Gastroesophageal sphincter (tissue), 4 donors: Measurements from ENCODE around the gene TACC3. TPM values are rescaled to one million over a fixed set of nuclear protein-coding genes. Genes with fewer than 3 reads are reported as not detected.

ENCODE experiments used
- ATAC-seq: fragments of 150-250 bp; one replicate; pipeline ENCODE4 v1.9.1; 2016; ENCODE audit warnings: mild to moderate bottlenecking, moderate library complexity
- H3K27ac ChIP-seq, 4 donors: fragments of 200-600 bp; sonication (generic) in 3 of 4; 1 replicate in 3 of 4; 2 replicates in 1 of 4; pipeline ENCODE4 v1.5.1; 2016 to 2019
- H3K27me3 ChIP-seq: fragments of 200-600 bp; sonication (generic); one replicate; pipeline ENCODE4 v1.5.1; 2019
- H3K36me3 ChIP-seq, 2 donors: fragments of 200-600 bp; sonication (generic); one replicate each; pipeline ENCODE4 v1.5.1; 2019; ENCODE audit warnings: control low read depth in 1 of 2
- H3K4me1 ChIP-seq, 3 donors: fragments of 200-600 bp; sonication (generic); 1 replicate in 2 of 3; 2 replicates in 1 of 3; pipeline ENCODE4 v1.5.1; 2016 to 2019; ENCODE audit warnings: control low read depth in 2 of 3
- H3K4me3 ChIP-seq, 2 donors: fragments of 200-600 bp; sonication (generic); one replicate each; pipeline ENCODE4 v1.5.1; 2019; ENCODE audit warnings: mild to moderate bottlenecking in 1 of 2, moderate library complexity in 1 of 2
- H3K9me3 ChIP-seq, 3 donors: fragments of 200-600 bp; sonication (generic); one replicate each; pipeline ENCODE4 v1.5.1; 2017 to 2019; ENCODE audit warnings: control low read depth in 2 of 3
- CTCF ChIP-seq, 4 experiments: fragments of 200-600 bp in 2 of 4; fragments of 450-650 bp in 2 of 4; sonication (generic) in 1 of 4; IDR thresholded peaks; one replicate each; pipeline ENCODE4 v1.5.1; 2017 to 2019; ENCODE audit warnings: antibody characterized with exemption in 4 of 4, mild to moderate bottlenecking in 2 of 4, moderate library complexity in 2 of 4
- EP300 ChIP-seq: sonication (generic); formaldehyde crosslinking; IDR thresholded peaks from one replicate; pipeline ENCODE4 v1.6.1; 2017; ENCODE audit warnings: antibody characterized with exemption, mild to moderate bottlenecking
- POLR2A ChIP-seq, 2 donors: fragments of 450-650 bp; IDR thresholded peaks; one replicate each; pipeline ENCODE4 v1.6.1; 2017; ENCODE audit warnings: antibody characterized with exemption in 2 of 2, mild to moderate bottlenecking in 2 of 2, moderate library complexity in 1 of 2
- POLR2AphosphoS5 ChIP-seq: sonication (generic); formaldehyde crosslinking; IDR thresholded peaks from one replicate; pipeline ENCODE4 v1.6.1; 2017; ENCODE audit warnings: antibody characterized with exemption
- WGBS, 2 donors: methylation state at CpG; one replicate each; pipeline ENCODE4 v1.1.5; 2018; ENCODE audit warnings: low coverage in 1 of 2; 5-methylcytosine and 5-hydroxymethylcytosine counted together
- total RNA-seq, 4 donors: library from RNA; depleted of rRNA; stranded (reverse); fragments of >200 nt; gene quantifications; one replicate each; pipeline ENCODE4 v1.1.0, GENCODE V29; 2016

The TACC3 gene
- total RNA-seq, 4 donors from 2014 or later, result 6.0 to 8.2 (median 7.1) TPM

- H3K4me3 ChIP-seq, result peak overlapping the region in 1 of 2 donors; percentile 10
- no peak for TF ChIP-seq POLR2A (IDR thresholded peaks at IDR 0.05)
- no peak for TF ChIP-seq CTCF (IDR thresholded peaks at IDR 0.05)
- no peak for TF ChIP-seq EP300
- no peak for TF ChIP-seq POLR2AphosphoS5
- H3K27ac ChIP-seq, result peak overlapping the region in 3 of 4 donors; percentile 39 to 55 (median 39)
- H3K36me3 ChIP-seq, result peaks cover 0 to 59% of the 10 kb centered on the region in 2 donors
- 51 to 55% methylated on average over 7 to 9 of the region's 18 CpGs for WGBS, 2 donors
- ATAC-seq, result peak; percentile 49
- H3K9me3 ChIP-seq, result no peaks in the 10 kb centered on the region
- no peaks in the 10 kb centered on the region for H3K27me3 ChIP-seq
- H3K4me1 ChIP-seq, result peaks cover 0 to 44% (median 5%) of the 10 kb centered on the region in 3 donors
Observed at GRCh38 chr4:1727117-1728031, 6.1 kb downstream of the TACC3 start.

- peak overlapping the region in 1 of 2 donors; percentile 10 for H3K4me3 ChIP-seq
- no peak for ATAC-seq
- peaks cover 0 to 68% of the 10 kb centered on the region in 2 donors for H3K36me3 ChIP-seq
Observed at GRCh38 chr4:1728061-1728980, 7.0 kb downstream of the TACC3 start.

GRCh38 chr4:1730532-1731135, 9.3 kb downstream of the TACC3 start:
- Histone ChIP-seq H3K36me3 (peaks cover 0 to 61% of the 10 kb centered on the region in 2 donors), H3K4me1 (peaks cover 0 to 41% (median 5%) of the 10 kb centered on the region in 3 donors), H3K27me3 (no peaks in the 10 kb centered on the region), H3K27ac (no peak overlapping the region), H3K9me3 (no peaks in the 10 kb centered on the region), H3K4me3 (no peak overlapping the region)
- ATAC-seq, result no peak
- WGBS, 2 donors, result 60% methylated on average over 1 of the region's 16 CpGs; no CpG with 5 or more reads in 1 of the 2 donors
- TF ChIP-seq POLR2AphosphoS5, result no peak
- no peak for TF ChIP-seq POLR2A (IDR thresholded peaks at IDR 0.05)
- TF ChIP-seq CTCF (IDR thresholded peaks at IDR 0.05), result no peak
- no peak for TF ChIP-seq EP300

More at GRCh38 chr4:1728061-1728980, 7.0 kb downstream of the TACC3 start:
- TF ChIP-seq EP300 (no peak), CTCF (IDR thresholded peaks at IDR 0.05) (no peak), POLR2AphosphoS5 (no peak), POLR2A (IDR thresholded peaks at IDR 0.05) (no peak)
- Histone ChIP-seq H3K4me1 (peaks cover 0 to 41% (median 5%) of the 10 kb centered on the region in 3 donors), H3K27me3 (no peaks in the 10 kb centered on the region), H3K9me3 (no peaks in the 10 kb centered on the region), H3K27ac (peak overlapping the region in 3 of 4 donors; percentile 39 to 55 (median 39))
- 80% methylated on average over 6 of the region's 31 CpGs; no CpG with 5 or more reads in 1 of the 2 donors for WGBS, 2 donors

GRCh38 chr4:1731180-1731579, 9.9 kb downstream of the TACC3 start:
- no peak for TF ChIP-seq POLR2A (IDR thresholded peaks at IDR 0.05)
- no peaks in the 10 kb centered on the region for H3K27me3 ChIP-seq
- H3K36me3 ChIP-seq, result peaks cover 0 to 65% of the 10 kb centered on the region in 2 donors
- H3K4me1 ChIP-seq, result peaks cover 0 to 38% (median 5%) of the 10 kb centered on the region in 3 donors
- 98 to 100% methylated on average over 4 to 8 of the region's 10 CpGs for WGBS, 2 donors
- H3K9me3 ChIP-seq, result no peaks in the 10 kb centered on the region
- no peak overlapping the region for H3K27ac ChIP-seq
- ATAC-seq, result no peak
- no peak overlapping the region for H3K4me3 ChIP-seq
